Hepatocyte (in vitro differentiated cells): ENCODE results near the gene NUBP1. TPM values are rescaled to one million over a fixed set of nuclear protein-coding genes. Genes with fewer than 3 reads are reported as not detected.
"Not testable (repeated sequence)": the region's sequence is repeated elsewhere in the genome, so short reads cannot be mapped to it uniquely, and the experiment has no call there.

Source experiments
- DNase-seq: peaks from one replicate; pipeline ENCODE4 v3.0.0-alpha.2; 2016; ENCODE audit warnings: low spot score
- H2AFZ ChIP-seq: fragments of 200-600 bp; sonication (generic); 2 replicates; pipeline ENCODE4 v1.6.0; 2016; ENCODE audit warnings: antibody characterized with exemption, mild to moderate bottlenecking
- H3K27ac ChIP-seq: fragments of 200-600 bp; sonication (generic); 2 replicates; pipeline ENCODE4 v1.5.1; 2016; ENCODE audit warnings: mild to moderate bottlenecking
- H3K27me3 ChIP-seq: fragments of 200-600 bp; sonication (generic); 2 replicates; pipeline ENCODE4 v1.6.1; 2016
- H3K36me3 ChIP-seq: fragments of 200-600 bp; sonication (generic); replicated peaks from 2 replicates; pipeline ENCODE4 v1.5.1; 2016; ENCODE audit warnings: low read depth; ENCODE audit not compliant: insufficient read depth
- H3K4me1 ChIP-seq: fragments of 200-600 bp; sonication (generic); 2 replicates; pipeline ENCODE4 v1.5.1; 2016; ENCODE audit warnings: mild to moderate bottlenecking, moderate library complexity; ENCODE audit not compliant: insufficient read depth
- H3K4me2 ChIP-seq: fragments of 200-600 bp; sonication (generic); 2 replicates; pipeline ENCODE4 v1.6.0; 2016
- H3K4me3 ChIP-seq: fragments of 200-600 bp; sonication (generic); 2 replicates; pipeline ENCODE4 v1.5.1; 2016; ENCODE audit warnings: mild to moderate bottlenecking
- H3K79me2 ChIP-seq: fragments of 200-600 bp; sonication (generic); 2 replicates; pipeline ENCODE4 v1.6.0; 2017; ENCODE audit warnings: mild to moderate bottlenecking
- H3K9me2 ChIP-seq: fragments of 200-600 bp; sonication (generic); replicated peaks from 2 replicates; pipeline ENCODE4 v1.6.0; 2017; ENCODE audit warnings: mild to moderate bottlenecking; ENCODE audit not compliant: insufficient read depth
- H3K9me3 ChIP-seq: fragments of 200-600 bp; sonication (generic); 2 replicates; pipeline ENCODE4 v1.5.1; 2016; ENCODE audit warnings: low read depth, mild to moderate bottlenecking
- H4K20me1 ChIP-seq: fragments of 200-600 bp; sonication (generic); 2 replicates; pipeline ENCODE4 v1.6.0; 2016; ENCODE audit warnings: mild to moderate bottlenecking; ENCODE audit not compliant: insufficient read depth, poor library complexity, severe bottlenecking
- EZH2 ChIP-seq: fragments of 200-600 bp; sonication (generic); IDR thresholded peaks from 2 replicates; pipeline ENCODE4 v1.6.1; 2016; ENCODE audit warnings: antibody characterized with exemption, mild to moderate bottlenecking, borderline replicate concordance
- EZH2phosphoT487 ChIP-seq: fragments of 200-600 bp; sonication (generic); IDR thresholded peaks from one replicate; pipeline ENCODE4 v1.6.1; 2018; ENCODE audit warnings: antibody characterized with exemption, mild to moderate bottlenecking, low read depth, moderate library complexity; ENCODE audit not compliant: unreplicated experiment, severe bottlenecking
- WGBS: methylation state at CpG from one replicate; pipeline ENCODE4 v1.1.6; 2016; ENCODE audit warnings: low lambda C conversion rate; ENCODE audit errors: missing lambda C conversion rate; 5-methylcytosine and 5-hydroxymethylcytosine counted together
- polyA plus RNA-seq: library from polyadenylated mRNA; unstranded; fragments of >200 nt; fragmentation: Nextera tagmentation; extraction: Ambion mirVana; gene quantifications from 2 replicates; pipeline ENCODE4 v1.2.1, GENCODE V29; 2016
- total RNA-seq: library from RNA; depleted of rRNA; stranded (reverse); fragments of >200 nt; gene quantifications from 2 replicates; pipeline ENCODE4 v1.2.3, GENCODE V29; 2014
- TF ChIP-seq, protein P1 (sequence below): fragments of 200-600 bp; sonication (generic); IDR thresholded peaks from 2 replicates; pipeline ENCODE4 v1.5.1; 2016; ENCODE audit warnings: antibody characterized with exemption, mild to moderate bottlenecking; ENCODE audit not compliant: poor library complexity

The NUBP1 gene
- total and polyA plus RNA-seq, 2 experiments from 2014 or later, result 25.6 to 31.7 TPM

DNA sequence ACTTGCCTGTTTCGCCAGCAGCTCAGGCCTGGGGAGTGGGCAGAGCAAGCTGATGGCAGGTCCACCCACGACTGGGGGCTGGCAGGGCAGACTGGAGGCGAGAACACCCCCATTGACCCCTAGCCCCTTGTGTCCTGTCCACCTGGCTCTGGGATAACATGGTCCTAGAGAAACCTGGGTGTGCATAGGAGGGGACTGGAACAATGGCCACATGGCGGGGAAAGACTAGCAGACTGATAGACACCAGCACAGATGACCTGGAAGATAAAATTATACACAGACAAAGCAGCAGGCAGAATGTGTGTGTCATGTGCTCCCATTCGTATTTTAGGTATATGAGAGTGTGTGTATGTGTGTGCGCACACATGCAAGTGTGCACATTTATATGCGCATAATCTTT, 23.5 kb downstream of the NUBP1 start:
- H3K4me3 ChIP-seq, result no peak overlapping the region
- H3K4me1 ChIP-seq, result no peaks in the 10 kb centered on the region
- no peak overlapping the region for H2AFZ ChIP-seq
- H3K9me3 ChIP-seq, result no peaks in the 10 kb centered on the region
- H3K9me2 ChIP-seq, result no peaks in the 10 kb centered on the region
- H3K36me3 ChIP-seq, result no peaks in the 10 kb centered on the region
- no peak overlapping the region for H3K4me2 ChIP-seq
- H3K79me2 ChIP-seq, result no peaks in the 10 kb centered on the region
- H4K20me1 ChIP-seq, result no peaks in the 10 kb centered on the region
- TF ChIP-seq, protein P1, sequence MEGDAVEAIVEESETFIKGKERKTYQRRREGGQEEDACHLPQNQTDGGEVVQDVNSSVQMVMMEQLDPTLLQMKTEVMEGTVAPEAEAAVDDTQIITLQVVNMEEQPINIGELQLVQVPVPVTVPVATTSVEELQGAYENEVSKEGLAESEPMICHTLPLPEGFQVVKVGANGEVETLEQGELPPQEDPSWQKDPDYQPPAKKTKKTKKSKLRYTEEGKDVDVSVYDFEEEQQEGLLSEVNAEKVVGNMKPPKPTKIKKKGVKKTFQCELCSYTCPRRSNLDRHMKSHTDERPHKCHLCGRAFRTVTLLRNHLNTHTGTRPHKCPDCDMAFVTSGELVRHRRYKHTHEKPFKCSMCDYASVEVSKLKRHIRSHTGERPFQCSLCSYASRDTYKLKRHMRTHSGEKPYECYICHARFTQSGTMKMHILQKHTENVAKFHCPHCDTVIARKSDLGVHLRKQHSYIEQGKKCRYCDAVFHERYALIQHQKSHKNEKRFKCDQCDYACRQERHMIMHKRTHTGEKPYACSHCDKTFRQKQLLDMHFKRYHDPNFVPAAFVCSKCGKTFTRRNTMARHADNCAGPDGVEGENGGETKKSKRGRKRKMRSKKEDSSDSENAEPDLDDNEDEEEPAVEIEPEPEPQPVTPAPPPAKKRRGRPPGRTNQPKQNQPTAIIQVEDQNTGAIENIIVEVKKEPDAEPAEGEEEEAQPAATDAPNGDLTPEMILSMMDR, result no peak
- TF ChIP-seq EZH2, result no peak
- no peak for TF ChIP-seq EZH2phosphoT487
- WGBS, result 90% methylated on average over 7 of the region's 7 CpGs
- no peak overlapping the region for H3K27ac ChIP-seq
- DNase-seq, result no peak
- H3K27me3 ChIP-seq, result no peaks in the 10 kb centered on the region

DNA sequence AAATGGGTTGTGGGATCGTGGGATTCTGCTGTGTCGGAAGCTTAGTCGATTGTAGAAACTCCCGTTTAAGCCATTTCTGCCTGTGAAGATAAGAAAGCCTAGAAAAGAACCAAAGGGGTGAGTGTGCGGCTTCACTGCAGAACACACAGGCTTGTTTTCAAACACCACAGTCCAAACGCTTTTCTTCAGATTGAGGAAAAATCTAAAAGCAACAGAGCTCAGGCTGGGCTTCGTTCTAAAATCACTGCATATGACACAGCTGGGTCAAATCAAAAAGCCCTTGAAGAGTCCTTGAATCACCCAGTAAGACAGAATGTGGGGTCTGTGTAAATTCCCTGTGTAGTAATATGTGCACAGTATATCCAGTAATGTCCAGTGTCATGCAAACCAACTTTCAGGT, 25.7 kb downstream of the NUBP1 start:
- WGBS, result 67% methylated on average over 7 of the region's 7 CpGs
- no peaks in the 10 kb centered on the region for H3K9me3 ChIP-seq
- H3K4me3 ChIP-seq, result no peak overlapping the region
- H3K4me2 ChIP-seq, result no peak overlapping the region
- TF ChIP-seq EZH2 (no peak), EZH2phosphoT487 (no peak)
- TF ChIP-seq, protein P1, result no peak
- H3K36me3 ChIP-seq, result no peaks in the 10 kb centered on the region
- no peaks in the 10 kb centered on the region for H3K9me2 ChIP-seq
- no peak overlapping the region for H3K27ac ChIP-seq
- no peaks in the 10 kb centered on the region for H3K79me2 ChIP-seq
- DNase-seq, result no peak
- H2AFZ ChIP-seq, result no peak overlapping the region
- H3K27me3 ChIP-seq, result no peaks in the 10 kb centered on the region
- no peaks in the 10 kb centered on the region for H3K4me1 ChIP-seq
- no peaks in the 10 kb centered on the region for H4K20me1 ChIP-seq

DNA sequence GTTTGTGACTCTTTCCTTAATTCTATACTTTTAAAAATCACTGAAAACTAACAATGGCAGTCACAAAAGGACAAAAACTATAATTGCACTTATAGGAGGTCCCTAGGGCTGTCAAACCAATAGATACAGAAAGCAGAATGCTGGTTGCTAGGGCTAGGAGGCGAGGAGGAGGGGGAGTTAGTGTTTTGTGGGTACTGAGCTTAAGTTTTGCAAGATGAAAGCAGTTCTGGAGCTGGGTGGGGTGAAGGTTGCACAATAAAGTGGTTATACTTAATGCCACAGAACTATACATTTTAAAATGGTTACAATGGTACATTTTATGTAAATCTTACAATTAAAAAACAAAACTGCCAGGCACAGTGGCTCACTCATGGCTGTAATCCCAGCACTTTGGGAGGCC, 27.3 kb downstream of the NUBP1 start:
- no peak overlapping the region for H2AFZ ChIP-seq
- no peaks in the 10 kb centered on the region for H3K9me2 ChIP-seq
- TF ChIP-seq EZH2, result no peak
- TF ChIP-seq EZH2phosphoT487, result no peak
- TF ChIP-seq, protein P1, result no peak
- WGBS, result 84% methylated on average over 1 of the region's 1 CpG
- no peak overlapping the region for H3K4me2 ChIP-seq
- DNase-seq, result no peak
- no peak overlapping the region for H3K4me3 ChIP-seq
- H3K36me3 ChIP-seq, result no peaks in the 10 kb centered on the region
- H4K20me1 ChIP-seq, result no peaks in the 10 kb centered on the region
- no peak overlapping the region for H3K27ac ChIP-seq
- no peaks in the 10 kb centered on the region for H3K4me1 ChIP-seq
- no peaks in the 10 kb centered on the region for H3K27me3 ChIP-seq
- H3K79me2 ChIP-seq, result no peaks in the 10 kb centered on the region
- no peaks in the 10 kb centered on the region for H3K9me3 ChIP-seq

DNA sequence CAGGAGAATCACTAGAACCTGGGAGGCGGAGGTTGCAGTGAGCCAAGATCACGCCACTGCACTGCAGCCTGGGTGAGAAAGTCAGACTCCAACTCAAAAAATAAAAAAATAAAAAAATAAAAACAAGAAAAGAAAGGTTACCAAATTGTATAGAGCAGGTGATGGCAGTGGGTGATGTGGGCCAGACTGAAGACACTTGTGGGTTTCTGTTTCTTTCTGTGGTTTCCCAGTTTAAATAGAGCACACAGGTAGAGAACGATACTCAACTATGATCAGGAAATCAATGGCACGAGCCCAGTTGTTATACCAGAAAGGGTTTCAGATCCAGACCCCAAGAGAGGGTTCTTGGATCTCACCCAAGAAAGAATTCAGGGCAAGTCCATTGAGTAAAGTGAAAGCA, 32.6 kb downstream of the NUBP1 start:
- Histone ChIP-seq H4K20me1 (no peaks in the 10 kb centered on the region), H3K4me1 (no peaks in the 10 kb centered on the region), H2AFZ (no peak overlapping the region), H3K9me2 (no peaks in the 10 kb centered on the region), H3K27ac (no peak overlapping the region), H3K4me3 (no peak overlapping the region), H3K36me3 (no peaks in the 10 kb centered on the region), H3K4me2 (no peak overlapping the region), H3K27me3 (no peaks in the 10 kb centered on the region), H3K79me2 (no peaks in the 10 kb centered on the region), H3K9me3 (no peaks in the 10 kb centered on the region)
- TF ChIP-seq EZH2phosphoT487, result no peak
- TF ChIP-seq, protein P1, result no peak
- TF ChIP-seq EZH2, result no peak
- DNase-seq, result no peak
- WGBS, result 96% methylated on average over 4 of the region's 4 CpGs

DNA sequence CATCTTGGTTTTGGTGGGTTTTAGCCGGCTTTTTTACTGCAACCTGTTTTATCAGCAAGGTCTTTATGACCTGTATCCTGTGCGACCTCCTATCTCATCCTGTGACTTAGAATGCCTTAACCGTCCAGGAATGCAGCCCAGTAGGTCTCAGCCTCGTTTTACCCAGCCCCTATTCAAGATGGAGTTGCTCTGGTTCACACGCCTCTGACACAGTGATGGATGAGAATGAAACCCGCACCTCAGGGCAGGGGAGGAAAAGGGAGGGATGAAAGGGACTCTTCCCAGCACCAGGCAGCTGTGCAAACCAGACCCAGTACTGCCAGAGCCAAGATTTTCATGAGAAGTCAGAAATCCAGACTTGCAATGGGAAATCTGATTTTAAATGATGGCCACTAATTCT, 33.3 kb downstream of the NUBP1 start:
- H3K36me3 ChIP-seq, H2AFZ ChIP-seq, H3K27me3 ChIP-seq, DNase-seq, H3K9me3 ChIP-seq, H3K4me1 ChIP-seq, H3K79me2 ChIP-seq, H3K27ac ChIP-seq, H3K4me2 ChIP-seq, H3K9me2 ChIP-seq, H4K20me1 ChIP-seq, H3K4me3 ChIP-seq: not testable (repeated sequence)
- WGBS, result 57% methylated on average over 6 of the region's 6 CpGs
